HG03045 (cell line): ENCODE measurements around the gene GSTP1.
A peak's percentile ranks its signal among the peaks of the same experiment; 100 is the strongest.
"Not testable (repeated sequence)": the region's sequence is repeated elsewhere in the genome, so short reads cannot be mapped to it uniquely, and the experiment has no call there.

Experiments used
- ATAC-seq: cut with Tn5 transposase; IDR thresholded peaks from one replicate; pipeline ENCODE4 v1.9.1; 2021; ENCODE audit warnings: mild to moderate bottlenecking, moderate library complexity; ENCODE audit not compliant: unreplicated experiment

Gene GSTP1

GRCh38 chr11:67583247-67584204 lies at the start of gene GSTP1:
GSTP1 (plus strand) TSS chr11:67583812; CDS start chr11:67583844, 32 bp downstream.
- peak; percentile 61 for ATAC-seq

- no peak for ATAC-seq
These were observed 49.4 kb upstream of the GSTP1 start for GRCh38 chr11:67534070-67534679.

GRCh38 chr11:67535561-67535960 lies 48.1 kb upstream of the GSTP1 start:
- no peak for ATAC-seq

GRCh38 chr11:67538306-67538705 lies 45.3 kb upstream of the GSTP1 start:
- ATAC-seq, result no peak

- ATAC-seq, result no peak
These were observed 44.6 kb upstream of the GSTP1 start for GRCh38 chr11:67538823-67539505.

GRCh38 chr11:67539550-67539949 lies 44.1 kb upstream of the GSTP1 start:
- no peak for ATAC-seq

- ATAC-seq, result no peak
These were observed 42.4 kb upstream of the GSTP1 start for GRCh38 chr11:67541198-67541597.

GRCh38 chr11:67542169-67542568 lies 41.4 kb upstream of the GSTP1 start:
- no peak for ATAC-seq

GRCh38 chr11:67542971-67543370 lies 40.6 kb upstream of the GSTP1 start:
- ATAC-seq, result no peak

GRCh38 chr11:67543585-67543984 lies 40.0 kb upstream of the GSTP1 start:
- no peak for ATAC-seq

- ATAC-seq, result no peak
These were observed 38.9 kb upstream of the GSTP1 start for GRCh38 chr11:67544616-67545242.

- ATAC-seq, result no peak
These were observed 38.3 kb upstream of the GSTP1 start for GRCh38 chr11:67545280-67545679.

GRCh38 chr11:67548112-67548511 lies 35.5 kb upstream of the GSTP1 start:
- ATAC-seq, result not testable (repeated sequence)

GRCh38 chr11:67548555-67549110 lies 35.0 kb upstream of the GSTP1 start:
- no peak for ATAC-seq

GRCh38 chr11:67551127-67551526 lies 32.5 kb upstream of the GSTP1 start:
- no peak for ATAC-seq

- ATAC-seq, result not testable (repeated sequence)
These were observed 31.9 kb upstream of the GSTP1 start for GRCh38 chr11:67551697-67552096.

GRCh38 chr11:67556244-67556643 lies 27.4 kb upstream of the GSTP1 start:
- ATAC-seq, result no peak

GRCh38 chr11:67558084-67558772 lies 25.4 kb upstream of the GSTP1 start:
- no peak for ATAC-seq

GRCh38 chr11:67561971-67562619 lies 21.5 kb upstream of the GSTP1 start:
- ATAC-seq, result no peak
